BE2C (cell line): ENCODE results near the gene MPI.
"Not testable (repeated sequence)": the region's sequence is repeated elsewhere in the genome, so short reads cannot be mapped to it uniquely, and the experiment has no call there.

Experiments
- DNase-seq: peaks from one replicate; pipeline ENCODE4 v3.0.0-alpha.2; 2020
- H3K27me3 ChIP-seq: fragments of 250-450 bp; sonication (Bioruptor Pico); 2 replicates; pipeline ENCODE4 v1.5.1; 2020; ENCODE audit warnings: mild to moderate bottlenecking
- H3K36me3 ChIP-seq: fragments of 250-450 bp; sonication (Bioruptor Pico); 2 replicates; pipeline ENCODE4 v1.5.1; 2020; ENCODE audit warnings: mild to moderate bottlenecking
- H3K4me1 ChIP-seq: fragments of 250-450 bp; sonication (Bioruptor Pico); 2 replicates; pipeline ENCODE4 v1.5.1; 2020
- H3K4me3 ChIP-seq: 2 replicates; pipeline ENCODE4 v1.5.1; 2011; ENCODE audit warnings: low read depth, low read length
- H3K9me3 ChIP-seq: fragments of 250-450 bp; sonication (Bioruptor Pico); 2 replicates; pipeline ENCODE4 v1.5.1; 2020
- CTCF ChIP-seq: IDR thresholded peaks from 2 replicates; pipeline ENCODE4 v1.5.1; 2012; ENCODE audit warnings: mild to moderate bottlenecking, low read depth, low read length

MPI gene

GRCh38 chr15:74920456-74920855 is 30.6 kb downstream of the MPI start:
- Histone ChIP-seq H3K27me3 (no peaks in the 10 kb centered on the region), H3K4me1 (no peaks in the 10 kb centered on the region), H3K36me3 (peaks cover 93% of the 10 kb centered on the region), H3K9me3 (no peaks in the 10 kb centered on the region), H3K4me3 (no peak overlapping the region)
- DNase-seq, result no peak
- no peak for TF ChIP-seq CTCF

GRCh38 chr15:74924525-74924924 is 34.7 kb downstream of the MPI start:
- Histone ChIP-seq H3K4me1 (no peaks in the 10 kb centered on the region), H3K4me3 (no peak overlapping the region), H3K36me3 (peaks cover 87% of the 10 kb centered on the region), H3K27me3 (no peaks in the 10 kb centered on the region), H3K9me3 (no peaks in the 10 kb centered on the region; the same call in 1 of the 2 replicates)
- DNase-seq, result no peak
- TF ChIP-seq CTCF, result no peak

GRCh38 chr15:74928771-74929198 is 38.9 kb downstream of the MPI start:
- H3K36me3 ChIP-seq, result peaks cover 68% of the 10 kb centered on the region
- no peak for DNase-seq
- H3K4me3 ChIP-seq, result no peak overlapping the region
- H3K4me1 ChIP-seq, result no peaks in the 10 kb centered on the region
- no peaks in the 10 kb centered on the region for H3K27me3 ChIP-seq
- no peaks in the 10 kb centered on the region; the same call in 1 of the 2 replicates for H3K9me3 ChIP-seq
- TF ChIP-seq CTCF, result no peak

GRCh38 chr15:74933573-74933972 is 43.7 kb downstream of the MPI start:
- DNase-seq, result no peak
- TF ChIP-seq CTCF, result no peak
- H3K27me3 ChIP-seq, result no peaks in the 10 kb centered on the region
- peaks cover 40% of the 10 kb centered on the region for H3K36me3 ChIP-seq
- no peaks in the 10 kb centered on the region for H3K4me1 ChIP-seq
- no peaks in the 10 kb centered on the region; the same call in 1 of the 2 replicates for H3K9me3 ChIP-seq
- H3K4me3 ChIP-seq, result no peak overlapping the region

- TF ChIP-seq CTCF, result peak; percentile 39
- H3K4me1 ChIP-seq, H3K9me3 ChIP-seq, H3K4me3 ChIP-seq, H3K27me3 ChIP-seq: not testable (repeated sequence)
- DNase-seq, result peak; percentile 40
- H3K36me3 ChIP-seq, result peaks cover 24% of the 10 kb centered on the region
Observed at GRCh38 chr15:74935193-74935592, 45.4 kb downstream of the MPI start.

GRCh38 chr15:74937272-74937589 is 47.4 kb downstream of the MPI start:
- H3K9me3 ChIP-seq, result no peaks in the 10 kb centered on the region
- no peaks in the 10 kb centered on the region for H3K27me3 ChIP-seq
- no peak for TF ChIP-seq CTCF
- peaks cover 12% of the 10 kb centered on the region for H3K36me3 ChIP-seq
- peak overlapping the region; percentile 80 for H3K4me3 ChIP-seq
- no peak for DNase-seq
- H3K4me1 ChIP-seq, result no peaks in the 10 kb centered on the region
